ENCODE data around the gene SH2D2A.

The SH2D2A gene

GRCh38 chr1:156859523-156860112 is 43.0 kb upstream of the SH2D2A start:
- Histone ChIP-seq H3K4me2 (ENCODE audit: low read length) (no peak overlapping the region), H3K27ac (ENCODE audit: low read depth, low read length, poor library complexity, severe bottlenecking) (no peak overlapping the region), H2AFZ (ENCODE audit: low read length) (no peak overlapping the region), H3K79me2 (ENCODE audit: insufficient read depth, low read length) (no peaks in the 10 kb centered on the region), H3K4me3 (ENCODE audit: low read depth, low read length, poor library complexity, severe bottlenecking) (no peak overlapping the region), H3K36me3 (ENCODE audit: insufficient read depth, low read length) (no peaks in the 10 kb centered on the region), H3F3A (ENCODE audit: insufficient read depth, low read length) (no peaks in the 10 kb centered on the region), H3K9ac (ENCODE audit: low read length) (no peak overlapping the region), H4K20me1 (ENCODE audit: insufficient read depth, low read length) (no peaks in the 10 kb centered on the region), H3K4me1 (ENCODE audit: insufficient read depth, low read length, severe bottlenecking) (peaks cover 5% of the 10 kb centered on the region), H3K9me3 (ENCODE audit: low read length) (no peaks in the 10 kb centered on the region), H3K27me3 (ENCODE audit: insufficient read depth, low read length) (0 out of 2 replicates have a peak, but pooled peaks cover 10% of the 10 kb centered on the region), H3K9me2 (ENCODE audit: low read depth, low read length) (no peaks in the 10 kb centered on the region)
- TF ChIP-seq, protein P1, sequence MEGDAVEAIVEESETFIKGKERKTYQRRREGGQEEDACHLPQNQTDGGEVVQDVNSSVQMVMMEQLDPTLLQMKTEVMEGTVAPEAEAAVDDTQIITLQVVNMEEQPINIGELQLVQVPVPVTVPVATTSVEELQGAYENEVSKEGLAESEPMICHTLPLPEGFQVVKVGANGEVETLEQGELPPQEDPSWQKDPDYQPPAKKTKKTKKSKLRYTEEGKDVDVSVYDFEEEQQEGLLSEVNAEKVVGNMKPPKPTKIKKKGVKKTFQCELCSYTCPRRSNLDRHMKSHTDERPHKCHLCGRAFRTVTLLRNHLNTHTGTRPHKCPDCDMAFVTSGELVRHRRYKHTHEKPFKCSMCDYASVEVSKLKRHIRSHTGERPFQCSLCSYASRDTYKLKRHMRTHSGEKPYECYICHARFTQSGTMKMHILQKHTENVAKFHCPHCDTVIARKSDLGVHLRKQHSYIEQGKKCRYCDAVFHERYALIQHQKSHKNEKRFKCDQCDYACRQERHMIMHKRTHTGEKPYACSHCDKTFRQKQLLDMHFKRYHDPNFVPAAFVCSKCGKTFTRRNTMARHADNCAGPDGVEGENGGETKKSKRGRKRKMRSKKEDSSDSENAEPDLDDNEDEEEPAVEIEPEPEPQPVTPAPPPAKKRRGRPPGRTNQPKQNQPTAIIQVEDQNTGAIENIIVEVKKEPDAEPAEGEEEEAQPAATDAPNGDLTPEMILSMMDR (IDR thresholded peaks at IDR 0.05; ENCODE audit: low read length), result no peak
- TF ChIP-seq EZH2 (IDR thresholded peaks at IDR 0.05; ENCODE audit: borderline replicate concordance, low read length), result no peak

DNA sequence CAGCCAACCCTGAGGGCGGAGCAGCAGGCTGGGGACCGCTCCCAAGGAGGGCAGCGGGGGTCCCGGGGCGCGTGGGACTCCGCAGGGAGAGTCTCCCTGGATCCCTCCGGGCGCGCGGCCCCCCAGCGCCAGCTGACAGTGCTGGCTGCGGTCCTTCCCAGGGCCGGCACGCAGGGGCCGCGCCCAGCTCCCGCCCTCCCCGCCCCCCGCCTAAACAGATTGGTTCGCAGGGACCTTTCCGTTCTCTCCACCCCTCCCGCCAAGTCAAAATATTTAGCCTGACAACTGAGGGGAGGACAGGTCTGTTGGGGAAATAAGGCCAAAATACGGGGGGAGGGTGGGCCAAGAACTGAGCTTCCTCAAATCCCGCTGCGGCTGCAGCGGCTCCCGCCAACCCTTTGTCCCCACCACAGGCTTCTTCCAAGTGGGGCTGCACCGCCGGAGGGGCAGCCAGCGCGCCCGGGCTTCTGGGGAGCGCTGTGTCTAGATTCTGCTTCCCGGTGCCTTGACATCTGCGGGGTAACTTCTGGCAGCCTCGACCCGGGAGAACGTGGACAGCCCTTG is 42.4 kb upstream of the SH2D2A start, which contains the start of gene INSRR:
Gene INSRR, minus strand, starts transcription at position 159 of the 564 bp plus-strand sequence. CDS start 496 bp downstream, outside the sequence.
- Histone ChIP-seq H3K36me3 (ENCODE audit: insufficient read depth, low read length) (no peaks in the 10 kb centered on the region), H3K27ac (ENCODE audit: low read depth, low read length, poor library complexity, severe bottlenecking) (no peak within 1 kb of the TSS), H3K9ac (ENCODE audit: low read length) (no peak within 1 kb of the TSS), H3K4me1 (ENCODE audit: insufficient read depth, low read length, severe bottlenecking) (peaks cover 5% of the 10 kb centered on the region), H3K4me2 (ENCODE audit: low read length) (no peak within 1 kb of the TSS), H2AFZ (ENCODE audit: low read length) (no peak within 1 kb of the TSS), H3F3A (ENCODE audit: insufficient read depth, low read length) (no peaks in the 10 kb centered on the region), H3K27me3 (ENCODE audit: insufficient read depth, low read length) (0 out of 2 replicates have a peak, but pooled peaks cover 9% of the 10 kb centered on the region), H3K79me2 (ENCODE audit: insufficient read depth, low read length) (no peaks in the 10 kb centered on the region), H3K9me3 (ENCODE audit: low read length) (no peaks in the 10 kb centered on the region), H3K9me2 (ENCODE audit: low read depth, low read length) (no peaks in the 10 kb centered on the region), H4K20me1 (ENCODE audit: insufficient read depth, low read length) (no peaks in the 10 kb centered on the region), H3K4me3 (ENCODE audit: low read depth, low read length, poor library complexity, severe bottlenecking) (no peak within 1 kb of the TSS)
- TF ChIP-seq EZH2 (IDR thresholded peaks at IDR 0.05; ENCODE audit: borderline replicate concordance, low read length), result no peak
- TF ChIP-seq, protein P1 (IDR thresholded peaks at IDR 0.05; ENCODE audit: low read length), result no peak

DNA sequence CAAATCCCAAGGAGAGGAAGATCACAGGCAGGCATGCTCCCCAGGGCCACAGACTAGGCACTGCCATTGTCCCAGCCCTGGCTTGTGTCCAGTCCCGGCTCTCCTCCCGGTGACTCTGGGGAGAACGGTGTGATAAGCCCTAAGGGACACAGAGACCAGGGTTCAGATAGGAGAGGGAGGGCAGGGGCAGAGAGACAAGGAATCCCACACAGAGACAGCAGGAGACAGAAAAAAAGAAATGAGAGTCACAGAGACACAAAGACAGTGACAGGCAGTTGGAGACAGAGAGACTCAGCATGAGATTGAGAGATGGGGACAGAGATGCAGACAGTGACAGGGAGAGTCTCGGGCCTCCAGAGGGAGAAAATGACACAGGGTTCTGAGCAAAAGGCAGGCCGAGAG is 41.9 kb upstream of the SH2D2A start:
- H3F3A ChIP-seq (ENCODE audit: insufficient read depth, low read length), result no peaks in the 10 kb centered on the region
- H3K4me2 ChIP-seq (ENCODE audit: low read length), result no peak overlapping the region
- peaks cover 5% of the 10 kb centered on the region for H3K4me1 ChIP-seq (ENCODE audit: insufficient read depth, low read length, severe bottlenecking)
- 0 out of 2 replicates have a peak, but pooled peaks cover 6% of the 10 kb centered on the region for H3K27me3 ChIP-seq (ENCODE audit: insufficient read depth, low read length)
- H3K36me3 ChIP-seq (ENCODE audit: insufficient read depth, low read length), result no peaks in the 10 kb centered on the region
- no peaks in the 10 kb centered on the region for H3K9me2 ChIP-seq (ENCODE audit: low read depth, low read length)
- no peak overlapping the region for H3K27ac ChIP-seq (ENCODE audit: low read depth, low read length, poor library complexity, severe bottlenecking)
- no peak overlapping the region for H2AFZ ChIP-seq (ENCODE audit: low read length)
- no peak overlapping the region for H3K9ac ChIP-seq (ENCODE audit: low read length)
- H3K4me3 ChIP-seq (ENCODE audit: low read depth, low read length, poor library complexity, severe bottlenecking), result no peak overlapping the region
- H3K9me3 ChIP-seq (ENCODE audit: low read length), result no peaks in the 10 kb centered on the region
- no peak for TF ChIP-seq EZH2 (IDR thresholded peaks at IDR 0.05; ENCODE audit: borderline replicate concordance, low read length)
- TF ChIP-seq, protein P1 (IDR thresholded peaks at IDR 0.05; ENCODE audit: low read length), result no peak
- H4K20me1 ChIP-seq (ENCODE audit: insufficient read depth, low read length), result no peaks in the 10 kb centered on the region
- H3K79me2 ChIP-seq (ENCODE audit: insufficient read depth, low read length), result no peaks in the 10 kb centered on the region
